Measurements from ENCODE around the gene KMT2D.

Gene KMT2D

GRCh38 chr12:49040364-49040855 is 20.2 kb downstream of the KMT2D start:
- TF ChIP-seq CTCF (IDR thresholded peaks at IDR 0.05; ENCODE audit: insufficient read depth, low read depth, low read length, missing control alignments): no peak
- H3K4me3 ChIP-seq (ENCODE audit: low read length): no peak overlapping the region
- DNase-seq (ENCODE audit: low read depth): no peak

GRCh38 chr12:49039421-49040363 is 20.9 kb downstream of the KMT2D start:
- no peak for TF ChIP-seq CTCF (IDR thresholded peaks at IDR 0.05; ENCODE audit: insufficient read depth, low read depth, low read length, missing control alignments)
- no peak overlapping the region for H3K4me3 ChIP-seq (ENCODE audit: low read length)
- DNase-seq (ENCODE audit: low read depth): no peak

GRCh38 chr12:49038291-49038955 is 22.2 kb downstream of the KMT2D start:
- DNase-seq (ENCODE audit: low read depth): no peak
- H3K4me3 ChIP-seq (ENCODE audit: low read length): no peak overlapping the region
- TF ChIP-seq CTCF (IDR thresholded peaks at IDR 0.05; ENCODE audit: insufficient read depth, low read depth, low read length, missing control alignments): no peak

GRCh38 chr12:49037947-49038237 is 22.7 kb downstream of the KMT2D start:
- no peak for TF ChIP-seq CTCF (IDR thresholded peaks at IDR 0.05; ENCODE audit: insufficient read depth, low read depth, low read length, missing control alignments)
- no peak for DNase-seq (ENCODE audit: low read depth)
- no peak overlapping the region for H3K4me3 ChIP-seq (ENCODE audit: low read length)

GRCh38 chr12:49037111-49037946 is 23.3 kb downstream of the KMT2D start:
- TF ChIP-seq CTCF (IDR thresholded peaks at IDR 0.05; ENCODE audit: insufficient read depth, low read depth, low read length, missing control alignments): no peak
- no peak overlapping the region for H3K4me3 ChIP-seq (ENCODE audit: low read length)
- no peak for DNase-seq (ENCODE audit: low read depth)

GRCh38 chr12:49036029-49036428 is 24.6 kb downstream of the KMT2D start:
- no peak overlapping the region for H3K4me3 ChIP-seq (ENCODE audit: low read length)
- TF ChIP-seq CTCF (IDR thresholded peaks at IDR 0.05; ENCODE audit: insufficient read depth, low read depth, low read length, missing control alignments): no peak
- no peak for DNase-seq (ENCODE audit: low read depth)

All from epithelial cell of esophagus (primary cell).